ENCODE results near the gene SIX2.

Gene SIX2

DNA sequence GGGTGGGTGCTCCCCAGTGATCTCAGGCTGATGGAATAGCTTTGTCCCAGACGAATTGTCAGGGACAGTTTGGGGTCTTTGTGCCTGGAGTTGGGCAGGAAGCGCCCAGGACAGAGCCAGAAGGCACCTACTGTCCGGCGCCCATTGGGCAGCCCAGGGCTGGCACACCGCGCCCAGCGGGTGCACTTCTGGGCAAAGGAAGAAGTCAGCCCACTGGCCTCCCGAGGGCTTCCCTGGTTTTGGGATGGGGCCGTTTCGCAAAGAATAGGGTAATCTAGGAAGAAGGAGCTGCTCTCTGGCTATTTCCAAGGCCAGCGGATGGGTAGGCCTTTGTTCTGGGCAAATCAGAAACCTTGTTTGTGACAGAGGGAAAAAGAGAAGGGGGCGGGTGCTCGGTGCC is 3.5 kb upstream of the SIX2 start:
- TF ChIP-seq Cebpa-rat (IDR thresholded peaks at IDR 0.05), result no peak
- no peak overlapping the region for H3K27ac ChIP-seq
- H3K4me1 ChIP-seq, result no peaks in the 10 kb centered on the region
- no peak overlapping the region for H3K4me2 ChIP-seq
- peaks cover 0 to 16% (median 0%) of the 10 kb centered on the region in 11 experiments; a peak in 5 of 22 replicates for H3K36me3 ChIP-seq
- no peaks in the 10 kb centered on the region for H4K20me1 ChIP-seq
- H3K4me3 ChIP-seq, result no peak overlapping the region
- H3K27me3 ChIP-seq, result peaks cover 60 to 72% (median 68%) of the 10 kb centered on the region in 11 experiments
- peaks cover 61 to 73% (median 69%) of the 10 kb centered on the region in 11 experiments for H3K9me3 ChIP-seq (replicated peaks in 1 of 11)
- no peak overlapping the region for H3K9ac ChIP-seq

GRCh38 chr2:45011621-45012602 is 2.7 kb upstream of the SIX2 start:
- Histone ChIP-seq H3K4me3 (no peak overlapping the region), H3K27me3 (peaks cover 68 to 80% (median 76%) of the 10 kb centered on the region in 11 experiments), H3K9me3 (replicated peaks in 1 of 11) (peaks cover 70 to 81% (median 77%) of the 10 kb centered on the region in 11 experiments), H4K20me1 (no peaks in the 10 kb centered on the region), H3K4me2 (no peak overlapping the region), H3K4me1 (no peaks in the 10 kb centered on the region), H3K9ac (no peak overlapping the region), H3K27ac (no peak overlapping the region), H3K36me3 (peaks cover 0 to 16% (median 0%) of the 10 kb centered on the region in 11 experiments; a peak in 5 of 22 replicates)
- TF ChIP-seq Cebpa-rat (IDR thresholded peaks at IDR 0.05), result no peak

GRCh38 chr2:45011121-45011520 is 1.9 kb upstream of the SIX2 start:
- peaks cover 76 to 88% (median 84%) of the 10 kb centered on the region in 11 experiments for H3K27me3 ChIP-seq
- no peak overlapping the region for H3K4me3 ChIP-seq
- H3K27ac ChIP-seq, result no peak overlapping the region
- no peak overlapping the region for H3K4me2 ChIP-seq
- H4K20me1 ChIP-seq, result no peaks in the 10 kb centered on the region
- no peak for TF ChIP-seq Cebpa-rat (IDR thresholded peaks at IDR 0.05)
- H3K9ac ChIP-seq, result no peak overlapping the region
- H3K9me3 ChIP-seq (replicated peaks in 1 of 11), result peaks cover 78 to 89% (median 85%) of the 10 kb centered on the region in 11 experiments
- H3K4me1 ChIP-seq, result no peaks in the 10 kb centered on the region
- H3K36me3 ChIP-seq, result peaks cover 0 to 16% (median 0%) of the 10 kb centered on the region in 11 experiments; a peak in 5 of 22 replicates

- Histone ChIP-seq H3K4me2 (no peak overlapping the region), H3K27me3 (peaks cover 81 to 93% (median 89%) of the 10 kb centered on the region in 11 experiments), H3K4me1 (no peaks in the 10 kb centered on the region), H4K20me1 (no peaks in the 10 kb centered on the region), H3K4me3 (no peak overlapping the region), H3K9ac (no peak overlapping the region), H3K9me3 (replicated peaks in 1 of 11) (peaks cover 81 to 93% (median 90%) of the 10 kb centered on the region in 11 experiments), H3K36me3 (peaks cover 0 to 16% (median 0%) of the 10 kb centered on the region in 11 experiments; a peak in 5 of 22 replicates), H3K27ac (no peak overlapping the region)
- TF ChIP-seq Cebpa-rat (IDR thresholded peaks at IDR 0.05), result no peak
These were observed 1.4 kb upstream of the SIX2 start for GRCh38 chr2:45010702-45011012.

DNA sequence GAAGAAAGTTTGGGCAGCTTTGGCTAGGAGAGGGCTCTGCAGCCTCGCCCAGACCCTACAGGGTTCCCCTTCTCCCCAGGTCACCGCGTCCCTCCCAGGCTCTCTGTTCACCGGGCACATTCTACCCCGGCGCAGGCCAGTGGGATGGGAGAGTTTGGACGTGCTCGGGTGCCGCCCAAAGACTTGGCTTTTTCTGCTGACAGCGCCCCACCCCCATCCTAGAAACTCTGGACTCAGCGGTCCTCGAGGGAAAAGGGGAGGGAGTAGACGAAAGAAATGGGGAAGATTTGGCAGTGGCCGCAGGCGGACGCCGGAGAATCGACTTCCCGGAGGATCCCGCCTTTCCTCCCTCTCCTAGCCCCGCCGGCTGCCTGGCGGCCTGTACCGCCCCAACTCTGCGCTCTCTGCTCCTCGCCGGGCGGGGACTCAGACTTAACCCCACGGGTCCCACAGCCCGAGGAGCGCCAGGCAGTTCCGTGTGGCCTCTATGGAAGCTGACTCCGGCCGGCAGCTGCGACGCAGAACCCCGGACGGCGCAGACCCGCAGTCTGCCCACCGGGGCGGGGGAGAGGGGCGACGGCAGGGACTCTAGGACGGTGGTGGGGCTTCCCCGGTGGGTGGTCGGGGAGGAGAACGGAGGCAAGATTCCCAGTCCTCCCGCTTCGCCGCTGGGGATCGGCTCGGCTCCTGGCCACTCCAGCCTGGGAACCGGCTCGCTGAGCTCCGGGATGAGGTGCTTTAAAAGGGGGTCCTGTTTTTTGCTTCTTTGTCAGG is 863 bp upstream of the SIX2 start:
- H3K9ac ChIP-seq, result no peak overlapping the region

GRCh38 chr2:45008296-45009129 is 739 bp downstream of the SIX2 start:
- H3K9ac ChIP-seq, result no peak overlapping the region
- peaks cover 81 to 100% (median 97%) of the 10 kb centered on the region in 11 experiments for H3K9me3 ChIP-seq (replicated peaks in 1 of 11)
- H3K36me3 ChIP-seq, result peaks cover 0 to 16% (median 0%) of the 10 kb centered on the region in 11 experiments; a peak in 5 of 22 replicates
- no peak for TF ChIP-seq Cebpa-rat (IDR thresholded peaks at IDR 0.05)
- no peaks in the 10 kb centered on the region for H3K4me1 ChIP-seq
- peak overlapping the region in 2 of 10 experiments; percentile 14 to 38; a peak in 3 of 20 replicates for H3K4me3 ChIP-seq
- no peak overlapping the region for H3K4me2 ChIP-seq
- H4K20me1 ChIP-seq, result no peaks in the 10 kb centered on the region; a peak in 1 of 22 replicates
- H3K27me3 ChIP-seq, result peaks cover 100% of the 10 kb centered on the region in 11 experiments
- no peak overlapping the region for H3K27ac ChIP-seq

More for the DNA sequence above, 863 bp upstream of the SIX2 start:
- H3K4me1 ChIP-seq, result no peaks in the 10 kb centered on the region
- no peak overlapping the region for H3K4me2 ChIP-seq
- 0 out of 20 replicates have a peak overlapping the region, but pooled peaks of 3 of the 10 experiments have one; percentile 7 to 24 (median 23) for H3K4me3 ChIP-seq
- peaks cover 0 to 16% (median 0%) of the 10 kb centered on the region in 11 experiments; a peak in 5 of 22 replicates for H3K36me3 ChIP-seq
- no peak overlapping the region for H3K27ac ChIP-seq
- H4K20me1 ChIP-seq, result no peaks in the 10 kb centered on the region
- TF ChIP-seq Cebpa-rat (IDR thresholded peaks at IDR 0.05), result no peak
- H3K27me3 ChIP-seq, result peaks cover 86 to 98% (median 94%) of the 10 kb centered on the region in 11 experiments
- H3K9me3 ChIP-seq (replicated peaks in 1 of 11), result peaks cover 83 to 98% (median 95%) of the 10 kb centered on the region in 11 experiments

DNA sequence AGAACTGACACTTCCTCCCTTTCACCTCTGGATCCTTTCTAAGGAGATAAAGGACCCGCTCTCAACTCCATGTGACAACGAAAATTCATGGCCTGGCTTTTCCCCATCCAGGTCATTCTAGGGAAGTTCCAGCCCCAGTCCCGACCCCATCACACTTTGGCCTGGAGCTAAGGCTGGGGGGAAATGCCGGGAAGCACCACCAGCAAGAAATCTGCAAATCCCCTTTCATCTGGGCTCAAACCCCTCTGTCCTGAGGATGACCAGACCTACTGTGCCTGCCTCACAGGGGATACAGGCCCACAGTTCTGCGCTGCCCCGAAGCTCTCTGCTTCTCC is 1.3 kb downstream of the SIX2 start:
- no peak for TF ChIP-seq Cebpa-rat (IDR thresholded peaks at IDR 0.05)
- Histone ChIP-seq H3K27me3 (peaks cover 100% of the 10 kb centered on the region in 11 experiments), H3K4me1 (no peaks in the 10 kb centered on the region), H3K4me3 (no peak overlapping the region), H4K20me1 (no peaks in the 10 kb centered on the region; a peak in 1 of 22 replicates), H3K9me3 (replicated peaks in 1 of 11) (peaks cover 75 to 99% (median 94%) of the 10 kb centered on the region in 11 experiments), H3K36me3 (peaks cover 0 to 10% (median 0%) of the 10 kb centered on the region in 11 experiments; a peak in 5 of 22 replicates), H3K9ac (no peak overlapping the region), H3K27ac (no peak overlapping the region), H3K4me2 (no peak overlapping the region)

DNA sequence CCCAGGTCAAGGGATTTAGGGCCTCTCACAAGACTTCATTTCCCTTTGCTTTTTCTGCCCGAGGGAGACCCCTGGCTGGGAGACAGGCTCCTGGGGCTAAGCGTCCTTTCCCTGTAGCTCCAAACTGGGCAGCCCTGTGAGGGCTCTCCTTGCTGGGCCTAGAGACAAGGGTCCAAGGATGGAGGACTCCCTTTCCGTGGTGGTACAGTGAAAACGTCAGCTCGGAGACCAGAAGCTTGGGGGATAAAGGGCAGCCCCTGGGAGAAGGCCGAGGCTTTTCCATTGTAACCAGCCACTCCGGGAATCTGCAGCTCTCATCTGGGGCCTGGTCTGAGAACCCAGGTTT is 2.3 kb downstream of the SIX2 start:
- Histone ChIP-seq H3K4me1 (peaks cover 0 to under 1% (median 0%) of the 10 kb centered on the region in 10 experiments; a peak in 3 of 20 replicates), H3K27me3 (peaks cover 100% of the 10 kb centered on the region in 11 experiments), H3K36me3 (peaks cover 0 to 10% (median 0%) of the 10 kb centered on the region in 11 experiments; a peak in 5 of 22 replicates), H3K9me3 (replicated peaks in 1 of 11) (peaks cover 65 to 93% (median 84%) of the 10 kb centered on the region in 11 experiments), H3K9ac (no peak overlapping the region), H3K4me3 (no peak overlapping the region), H4K20me1 (no peaks in the 10 kb centered on the region; a peak in 1 of 22 replicates), H3K4me2 (no peak overlapping the region), H3K27ac (no peak overlapping the region)
- TF ChIP-seq Cebpa-rat (IDR thresholded peaks at IDR 0.05), result no peak

Measured in BLaER1 treated with 17β-estradiol and CSF1 and Interleukin-3, amounts not matched to agents 10 nM and 100 nM (cell line).